Breast epithelium (tissue), 4 donors: Measurements from ENCODE around the gene TRAF3. TPM values are rescaled to one million over a fixed set of nuclear protein-coding genes. Genes with fewer than 3 reads are reported as not detected.
"Not testable (repeated sequence)": the region's sequence is repeated elsewhere in the genome, so short reads cannot be mapped to it uniquely, and the experiment has no call there.

Experiments used
- DNase-seq, 2 donors: peaks; one replicate each; pipeline ENCODE4 v3.0.0-alpha.2; 2019; ENCODE audit warnings: low spot score in 2 of 2
- H3K27ac ChIP-seq, 2 donors: fragments of 200-600 bp; sonication (generic) in 1 of 2; one replicate each; pipeline ENCODE4 v1.5.1; 2016 to 2019; ENCODE audit warnings: mild to moderate bottlenecking in 1 of 2
- H3K27me3 ChIP-seq, 2 donors: fragments of 200-600 bp; sonication (generic) in 1 of 2; one replicate each; pipeline versions ENCODE4 v1.5.1 to v1.6.0; 2017 to 2019; ENCODE audit warnings: control low read depth in 1 of 2, mild to moderate bottlenecking in 1 of 2
- H3K36me3 ChIP-seq: fragments of 200-600 bp; one replicate; pipeline ENCODE4 v1.5.1; 2019
- H3K4me1 ChIP-seq, 2 donors: fragments of 200-600 bp; sonication (generic); one replicate each; pipeline ENCODE4 v1.5.1; 2016 to 2019; ENCODE audit warnings: control low read depth in 1 of 2
- H3K4me3 ChIP-seq, 3 donors: fragments of 200-600 bp; sonication (generic); 1 replicate in 2 of 3; 2 replicates in 1 of 3; pipeline ENCODE4 v1.5.1; 2016 to 2019; ENCODE audit warnings: mild to moderate bottlenecking in 3 of 3, moderate library complexity in 2 of 3
- H3K9me3 ChIP-seq, 2 donors: fragments of 200-600 bp; sonication (generic) in 1 of 2; one replicate each; pipeline ENCODE4 v1.5.1; 2016 to 2019; ENCODE audit warnings: control low read depth in 1 of 2
- CTCF ChIP-seq, 3 donors: fragments of 450-650 bp; IDR thresholded peaks; one replicate each; pipeline ENCODE4 v1.5.1; 2016 to 2017; ENCODE audit warnings: antibody characterized with exemption in 3 of 3, mild to moderate bottlenecking in 3 of 3, moderate library complexity in 3 of 3
- POLR2A ChIP-seq: fragments of 450-650 bp; IDR thresholded peaks from one replicate; pipeline ENCODE4 v1.6.1; 2016; ENCODE audit warnings: antibody characterized with exemption, mild to moderate bottlenecking, moderate library complexity
- POLR2AphosphoS5 ChIP-seq, 3 donors: sonication (generic); formaldehyde crosslinking; IDR thresholded peaks; one replicate each; pipeline ENCODE4 v1.6.1; 2017; ENCODE audit warnings: antibody characterized with exemption in 3 of 3
- intact Hi-C: fragments of 100-400 bp; cut with DNase I; formaldehyde crosslinking; loops from one replicate; pipeline ENCODE4 v1.15.1; 2023; ENCODE audit warnings: low total_unique reads
- total RNA-seq, 3 donors: library from RNA; depleted of rRNA; stranded (reverse); fragments of >200 nt; gene quantifications; one replicate each; pipeline ENCODE4 v1.1.0, GENCODE V29; 2016

TRAF3 gene
- total RNA-seq, 3 donors from 2014 or later: 13.1 to 15.7 (median 14.6) TPM

- Histone ChIP-seq H3K27me3 (no peaks in the 10 kb centered on the region), H3K4me1 (no peaks in the 10 kb centered on the region), H3K36me3 (no peaks in the 10 kb centered on the region), H3K4me3 (no peak overlapping the region), H3K9me3 (peaks cover 7 to 9% of the 10 kb centered on the region in 2 donors), H3K27ac (no peak overlapping the region)
- TF ChIP-seq POLR2A (no peak), POLR2AphosphoS5 (IDR thresholded peaks at IDR 0.05) (no peak), CTCF (IDR thresholded peaks at IDR 0.05) (no peak)
- DNase-seq: no peak
- intact Hi-C loops: no loop called here
Observed at GRCh38 chr14:102862154-102862773, 85.0 kb downstream of the TRAF3 start.

GRCh38 chr14:102863381-102863780, 86.1 kb downstream of the TRAF3 start:
- H3K4me3 ChIP-seq: no peak overlapping the region
- TF ChIP-seq POLR2AphosphoS5 (IDR thresholded peaks at IDR 0.05) (no peak), POLR2A (no peak), CTCF (IDR thresholded peaks at IDR 0.05) (no peak)
- DNase-seq: no peak
- H3K4me1 ChIP-seq: no peaks in the 10 kb centered on the region
- no peaks in the 10 kb centered on the region for H3K27me3 ChIP-seq
- H3K9me3 ChIP-seq: peaks cover 7 to 9% of the 10 kb centered on the region in 2 donors
- no peaks in the 10 kb centered on the region for H3K36me3 ChIP-seq
- H3K27ac ChIP-seq: no peak overlapping the region
- intact Hi-C loops: no loop called here

- H3K4me1 ChIP-seq, H3K27ac ChIP-seq, H3K27me3 ChIP-seq, H3K9me3 ChIP-seq, intact Hi-C loops, DNase-seq, H3K4me3 ChIP-seq, H3K36me3 ChIP-seq: not testable (repeated sequence)
Observed at GRCh38 chr14:102865916-102866315, 88.7 kb downstream of the TRAF3 start.

- no peak for DNase-seq
- H3K4me1 ChIP-seq: no peaks in the 10 kb centered on the region
- no peaks in the 10 kb centered on the region for H3K27me3 ChIP-seq
- H3K9me3 ChIP-seq: no peaks in the 10 kb centered on the region
- H3K4me3 ChIP-seq: no peak overlapping the region
- H3K27ac ChIP-seq: no peak overlapping the region
- TF ChIP-seq POLR2AphosphoS5 (IDR thresholded peaks at IDR 0.05) (no peak), POLR2A (no peak), CTCF (IDR thresholded peaks at IDR 0.05) (no peak)
- no peaks in the 10 kb centered on the region for H3K36me3 ChIP-seq
- intact Hi-C loops: no loop called here
Observed at GRCh38 chr14:102866982-102867761, 89.9 kb downstream of the TRAF3 start.

GRCh38 chr14:102867826-102868580, 90.8 kb downstream of the TRAF3 start:
- DNase-seq: no peak
- Histone ChIP-seq H3K27ac (no peak overlapping the region), H3K27me3 (no peaks in the 10 kb centered on the region), H3K4me1 (no peaks in the 10 kb centered on the region), H3K9me3 (no peaks in the 10 kb centered on the region), H3K36me3 (no peaks in the 10 kb centered on the region), H3K4me3 (no peak overlapping the region)
- TF ChIP-seq CTCF (IDR thresholded peaks at IDR 0.05): no peak
- TF ChIP-seq POLR2AphosphoS5 (IDR thresholded peaks at IDR 0.05): no peak
- no peak for TF ChIP-seq POLR2A
- intact Hi-C loops: no loop called here
